ENCODE data around the gene SCYL1. TPM values are rescaled to one million over a fixed set of nuclear protein-coding genes. Genes with fewer than 3 reads are reported as not detected.

The SCYL1 gene
- total and polyA plus RNA-seq, 3 donors from 2014 or later = 127 to 160 (median 131) TPM

DNA sequence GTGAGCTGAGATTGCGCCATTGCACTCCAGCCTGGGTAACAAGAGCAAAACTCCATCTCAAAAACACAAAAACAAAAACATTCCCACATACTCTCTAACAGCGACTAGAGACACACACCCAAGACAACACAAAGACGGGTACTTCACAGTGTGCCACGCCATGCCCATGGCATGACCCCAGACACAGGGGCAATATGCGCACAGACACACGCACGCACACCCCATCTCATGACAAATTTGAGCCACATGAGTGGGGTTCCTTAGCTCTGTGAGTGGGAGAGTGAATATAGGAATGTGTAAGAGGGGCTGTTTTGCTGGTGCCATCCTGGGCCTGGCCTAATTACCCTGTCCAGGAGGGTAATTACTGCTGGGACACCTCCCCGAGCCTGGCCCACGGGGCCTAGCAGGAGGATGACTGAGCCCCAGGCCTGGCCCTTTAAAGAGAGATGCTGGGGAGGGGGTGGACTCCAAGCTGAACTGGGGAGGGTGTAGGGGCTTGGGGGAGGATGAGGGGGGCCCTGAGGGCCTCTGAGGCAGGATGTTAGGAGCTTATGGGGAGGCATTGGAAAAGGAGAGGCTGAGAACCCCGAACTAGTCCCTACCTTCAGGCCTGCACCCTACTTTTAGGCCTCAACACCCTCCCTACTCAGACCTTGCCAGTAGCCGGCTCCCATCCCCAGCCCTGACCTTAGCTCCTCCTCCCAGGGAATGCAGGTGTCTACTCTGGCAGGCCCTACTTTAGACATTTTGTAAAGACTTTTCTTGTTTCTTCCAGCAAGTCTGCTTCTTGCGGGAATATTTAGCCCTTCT is 31.8 kb downstream of the SCYL1 start:
- 75 to 80% methylated on average over 10 to 12 of the region's 12 CpGs for WGBS, 2 donors
- no peak for TF ChIP-seq POLR2A (IDR thresholded peaks at IDR 0.05)
- TF ChIP-seq, protein P1, sequence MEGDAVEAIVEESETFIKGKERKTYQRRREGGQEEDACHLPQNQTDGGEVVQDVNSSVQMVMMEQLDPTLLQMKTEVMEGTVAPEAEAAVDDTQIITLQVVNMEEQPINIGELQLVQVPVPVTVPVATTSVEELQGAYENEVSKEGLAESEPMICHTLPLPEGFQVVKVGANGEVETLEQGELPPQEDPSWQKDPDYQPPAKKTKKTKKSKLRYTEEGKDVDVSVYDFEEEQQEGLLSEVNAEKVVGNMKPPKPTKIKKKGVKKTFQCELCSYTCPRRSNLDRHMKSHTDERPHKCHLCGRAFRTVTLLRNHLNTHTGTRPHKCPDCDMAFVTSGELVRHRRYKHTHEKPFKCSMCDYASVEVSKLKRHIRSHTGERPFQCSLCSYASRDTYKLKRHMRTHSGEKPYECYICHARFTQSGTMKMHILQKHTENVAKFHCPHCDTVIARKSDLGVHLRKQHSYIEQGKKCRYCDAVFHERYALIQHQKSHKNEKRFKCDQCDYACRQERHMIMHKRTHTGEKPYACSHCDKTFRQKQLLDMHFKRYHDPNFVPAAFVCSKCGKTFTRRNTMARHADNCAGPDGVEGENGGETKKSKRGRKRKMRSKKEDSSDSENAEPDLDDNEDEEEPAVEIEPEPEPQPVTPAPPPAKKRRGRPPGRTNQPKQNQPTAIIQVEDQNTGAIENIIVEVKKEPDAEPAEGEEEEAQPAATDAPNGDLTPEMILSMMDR (IDR thresholded peaks at IDR 0.05) = no peak
- DNase-seq = no peak
- no peaks in the 10 kb centered on the region for H3K36me3 ChIP-seq (ENCODE audit: low read depth, missing control alignments)
- peak overlapping the region in 1 of 2 donors; percentile 67 for H3K4me3 ChIP-seq
- H3K9me3 ChIP-seq = no peaks in the 10 kb centered on the region
- intact Hi-C loops (cut with DNase I; ENCODE audit: low total_unique reads) = no loop called here
- H3K4me1 ChIP-seq = peaks cover 40% of the 10 kb centered on the region
- peak overlapping the region; percentile 85 to 93 for H3K27ac ChIP-seq
- no peaks in the 10 kb centered on the region for H3K27me3 ChIP-seq

DNA sequence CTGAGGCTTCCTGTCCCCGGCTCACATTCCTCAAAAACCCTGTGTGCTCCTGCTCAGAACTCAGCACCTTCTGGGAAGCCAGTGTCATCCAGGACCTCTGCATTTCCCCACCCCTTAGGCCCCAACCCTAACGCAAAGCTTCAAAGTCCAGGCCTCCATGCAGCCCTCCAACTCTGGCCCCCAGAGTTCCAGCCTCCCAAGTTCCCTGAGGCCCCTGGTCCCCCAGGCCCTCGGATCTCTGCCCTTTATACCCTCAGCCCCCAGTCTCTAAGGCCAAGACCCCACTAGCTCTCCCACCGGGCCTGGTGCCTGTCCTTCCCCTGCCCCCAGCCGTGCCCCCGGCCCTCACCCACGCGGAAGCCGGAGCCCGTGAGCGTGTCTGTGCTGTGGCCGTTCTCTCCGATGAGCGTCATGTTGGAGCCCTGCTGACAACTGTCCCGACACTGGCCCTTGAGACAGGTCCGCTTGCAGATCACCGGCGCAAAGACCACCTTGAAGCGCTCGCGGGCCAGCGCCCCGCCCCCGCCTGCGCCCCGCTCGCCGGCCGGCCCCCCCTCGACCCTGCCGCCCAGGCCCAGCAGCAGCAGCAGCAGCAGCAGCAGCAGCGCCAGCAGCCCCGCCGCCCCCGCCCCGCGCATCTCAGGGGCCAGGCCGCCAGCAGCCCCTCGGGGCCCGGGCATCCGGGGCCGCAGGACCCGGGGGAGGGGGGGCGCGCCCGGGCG is 32.6 kb downstream of the SCYL1 start:
- DNase-seq = no peak
- Histone ChIP-seq H3K9me3 (no peaks in the 10 kb centered on the region), H3K4me3 (peak overlapping the region; percentile 63 to 67), H3K36me3 (ENCODE audit: low read depth, missing control alignments) (no peaks in the 10 kb centered on the region), H3K27ac (peak overlapping the region; percentile 85 to 93), H3K4me1 (peaks cover 40% of the 10 kb centered on the region), H3K27me3 (no peaks in the 10 kb centered on the region)
- TF ChIP-seq POLR2A (IDR thresholded peaks at IDR 0.05) = no peak
- TF ChIP-seq, protein P1 (IDR thresholded peaks at IDR 0.05) = no peak
- intact Hi-C loops (cut with DNase I; ENCODE audit: low total_unique reads) = no loop called here
- 2 to 5% methylated on average over 11 to 22 of the region's 47 CpGs for WGBS, 2 donors

DNA sequence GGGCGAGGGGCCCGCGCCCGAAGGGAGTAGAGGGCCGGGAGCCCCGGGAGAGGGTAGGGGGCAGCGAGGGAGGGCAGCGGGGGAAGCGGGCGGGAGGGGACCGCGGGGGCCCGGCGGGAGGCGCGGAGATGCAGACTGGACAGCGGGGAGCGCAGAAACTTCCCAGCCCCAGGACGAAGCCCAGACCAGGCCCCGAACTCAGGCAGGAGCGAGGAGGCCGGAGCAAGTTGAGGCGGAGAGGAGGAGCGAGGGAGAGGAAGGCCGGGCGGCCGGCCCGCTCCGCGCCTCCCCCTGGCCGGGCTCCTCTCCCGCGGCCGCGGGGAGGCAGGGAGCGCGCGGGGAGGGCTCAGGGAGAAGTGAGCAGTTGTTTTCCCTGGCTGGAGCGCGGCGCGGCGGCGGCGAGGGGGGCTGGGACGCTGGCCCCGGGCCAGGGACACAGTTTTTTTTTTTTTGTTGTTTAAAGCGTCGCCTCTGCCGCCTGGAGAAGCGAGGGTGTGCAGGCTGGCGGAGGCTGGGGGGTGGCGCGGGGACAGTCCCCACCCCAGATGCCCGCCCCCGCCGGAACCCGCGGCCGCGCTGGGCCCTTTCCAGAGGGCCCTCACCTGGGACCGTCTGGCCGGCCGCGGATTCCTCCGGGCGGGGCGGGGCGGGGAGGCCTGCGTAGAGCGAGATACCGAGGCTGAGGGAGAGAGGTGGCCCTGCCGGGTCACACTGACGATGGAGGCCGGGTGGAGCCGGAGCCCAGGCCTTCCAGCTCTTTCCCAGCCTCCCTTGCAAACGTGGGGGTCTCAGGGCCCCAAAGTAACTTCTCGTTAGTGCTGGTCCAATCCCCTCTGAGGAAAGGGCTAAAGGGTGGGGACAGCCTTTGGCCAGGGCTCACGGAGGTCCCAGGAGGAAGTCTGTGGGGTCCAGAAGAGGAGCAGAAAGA is 33.4 kb downstream of the SCYL1 start, which contains the start of gene LTBP3:
Gene LTBP3, minus strand, starts transcription at position 358 of the 928 bp plus-strand sequence. CDS start 400 bp downstream, outside the sequence.
- Histone ChIP-seq H3K4me1 (peaks cover 40% of the 10 kb centered on the region), H3K9me3 (no peaks in the 10 kb centered on the region), H3K4me3 (peak within 1 kb of the TSS; percentile 63 to 67), H3K27me3 (no peaks in the 10 kb centered on the region), H3K27ac (peak within 1 kb of the TSS; percentile 93 to 95), H3K36me3 (ENCODE audit: low read depth, missing control alignments) (no peaks in the 10 kb centered on the region)
- TF ChIP-seq, protein P1 (IDR thresholded peaks at IDR 0.05) = no peak
- no peak for TF ChIP-seq POLR2A (IDR thresholded peaks at IDR 0.05)
- DNase-seq = peak; percentile 76
- WGBS, 2 donors = 1% methylated on average over 27 to 78 of the region's 79 CpGs
- intact Hi-C loops (cut with DNase I; ENCODE audit: low total_unique reads) = no loop called here

DNA sequence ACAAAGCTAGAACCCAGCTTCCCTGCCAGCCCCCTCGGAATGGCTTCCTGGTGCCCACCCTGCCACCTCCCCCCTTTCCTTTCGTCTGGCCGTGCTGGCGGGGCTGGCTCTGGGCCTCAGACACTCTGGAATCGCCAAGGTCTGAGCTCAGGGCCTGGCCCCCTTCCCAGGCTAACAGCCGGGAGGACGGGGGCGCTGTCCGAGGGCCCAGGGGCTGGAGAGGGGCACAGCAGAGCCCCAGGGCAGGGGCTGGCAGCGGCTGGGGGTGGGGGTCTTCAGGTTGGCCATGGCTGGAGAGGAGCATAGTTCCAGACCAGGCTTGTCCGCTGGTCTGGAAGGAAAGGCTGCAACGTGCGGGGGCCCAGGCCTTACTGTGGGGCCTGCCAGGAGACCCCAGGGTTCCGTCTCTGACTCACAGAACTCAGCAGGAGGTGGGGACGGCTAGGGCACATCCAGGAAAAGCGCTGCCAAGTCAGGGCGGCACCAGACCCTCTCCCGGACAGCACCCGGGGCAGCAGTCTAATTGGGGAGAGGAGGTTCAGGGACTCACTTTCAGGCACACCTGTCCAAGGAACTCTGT is 34.1 kb downstream of the SCYL1 start:
- intact Hi-C loops (cut with DNase I; ENCODE audit: low total_unique reads) = no loop called here
- TF ChIP-seq, protein P1 (IDR thresholded peaks at IDR 0.05) = no peak
- TF ChIP-seq POLR2A (IDR thresholded peaks at IDR 0.05) = no peak
- Histone ChIP-seq H3K4me1 (peaks cover 40% of the 10 kb centered on the region), H3K36me3 (ENCODE audit: low read depth, missing control alignments) (no peaks in the 10 kb centered on the region), H3K4me3 (peak overlapping the region in 1 of 2 donors; percentile 67), H3K27me3 (no peaks in the 10 kb centered on the region), H3K9me3 (no peaks in the 10 kb centered on the region), H3K27ac (peak overlapping the region; percentile 93 to 95)
- 6 to 29% methylated on average over 12 to 19 of the region's 19 CpGs for WGBS, 2 donors
- DNase-seq = no peak
